ENCODE results near the gene PLXNC1.

DNA sequence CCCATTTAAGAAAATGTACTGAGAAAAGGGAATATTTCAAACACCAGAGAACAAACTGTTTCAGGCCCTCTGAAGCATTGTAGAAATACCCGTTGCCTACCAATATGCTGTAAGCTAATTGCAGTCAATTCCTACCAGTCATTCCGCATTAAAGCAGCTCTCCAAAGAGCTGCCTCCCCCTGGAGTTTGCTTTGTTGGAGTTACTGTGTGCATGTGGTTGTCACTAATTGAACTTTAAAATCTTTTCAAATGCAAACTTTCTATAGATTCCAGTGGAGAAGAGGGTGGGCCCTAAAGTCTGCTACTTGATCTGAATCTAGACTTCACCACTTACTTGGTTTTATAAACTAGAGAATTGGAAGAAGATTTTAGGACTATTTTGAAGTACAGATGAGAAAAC, 112.7 kb downstream of the PLXNC1 start:
- TF ChIP-seq, protein P1, sequence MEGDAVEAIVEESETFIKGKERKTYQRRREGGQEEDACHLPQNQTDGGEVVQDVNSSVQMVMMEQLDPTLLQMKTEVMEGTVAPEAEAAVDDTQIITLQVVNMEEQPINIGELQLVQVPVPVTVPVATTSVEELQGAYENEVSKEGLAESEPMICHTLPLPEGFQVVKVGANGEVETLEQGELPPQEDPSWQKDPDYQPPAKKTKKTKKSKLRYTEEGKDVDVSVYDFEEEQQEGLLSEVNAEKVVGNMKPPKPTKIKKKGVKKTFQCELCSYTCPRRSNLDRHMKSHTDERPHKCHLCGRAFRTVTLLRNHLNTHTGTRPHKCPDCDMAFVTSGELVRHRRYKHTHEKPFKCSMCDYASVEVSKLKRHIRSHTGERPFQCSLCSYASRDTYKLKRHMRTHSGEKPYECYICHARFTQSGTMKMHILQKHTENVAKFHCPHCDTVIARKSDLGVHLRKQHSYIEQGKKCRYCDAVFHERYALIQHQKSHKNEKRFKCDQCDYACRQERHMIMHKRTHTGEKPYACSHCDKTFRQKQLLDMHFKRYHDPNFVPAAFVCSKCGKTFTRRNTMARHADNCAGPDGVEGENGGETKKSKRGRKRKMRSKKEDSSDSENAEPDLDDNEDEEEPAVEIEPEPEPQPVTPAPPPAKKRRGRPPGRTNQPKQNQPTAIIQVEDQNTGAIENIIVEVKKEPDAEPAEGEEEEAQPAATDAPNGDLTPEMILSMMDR (IDR thresholded peaks at IDR 0.05), result no peak
- no peak for TF ChIP-seq POLR2A (IDR thresholded peaks at IDR 0.05)
